OCI-LY1 (cell line): ENCODE measurements around the gene SLC30A9.

Source experiments
- CTCF ChIP-seq: fragments of 200-600 bp; sonication (generic), shearing (Covaris generic); IDR thresholded peaks from 2 replicates; pipeline ENCODE4 v1.5.1; 2017; ENCODE audit warnings: mild to moderate bottlenecking, antibody characterized with exemption, low read length, moderate library complexity, mixed read lengths
- EZH2 ChIP-seq: fragments of 200-600 bp; sonication (generic), shearing (Covaris generic); IDR thresholded peaks from 2 replicates; pipeline ENCODE4 v1.8.0; 2017; ENCODE audit warnings: borderline replicate concordance, mixed run types, mild to moderate bottlenecking, antibody characterized with exemption, low read length, moderate library complexity, mixed read lengths

- TF ChIP-seq CTCF (no peak), EZH2 (no peak)
Measured at GRCh38 chr4:41982716-41983115, 7.6 kb upstream of the SLC30A9 start.
